ENCODE measurements around the gene HS2ST1.

The HS2ST1 gene

DNA sequence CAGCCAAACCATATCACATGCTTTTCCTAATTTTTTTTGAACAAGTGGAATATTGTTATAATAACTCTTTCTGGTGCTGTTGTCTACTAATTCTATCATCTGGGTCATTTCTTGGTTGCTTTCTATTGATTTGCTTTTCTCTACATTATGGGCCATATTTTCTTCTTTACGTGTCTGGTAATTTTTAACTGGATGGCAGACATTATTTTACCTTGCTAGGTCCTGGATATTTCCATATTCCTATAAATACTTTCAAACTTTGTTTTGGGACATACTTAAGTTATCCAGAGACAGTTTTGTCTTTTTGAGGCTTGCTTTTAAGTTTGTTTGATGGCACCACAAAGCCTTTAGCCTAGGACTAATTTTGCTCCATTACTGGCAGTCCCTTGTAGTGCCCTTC lies 11.3 kb downstream of the HS2ST1 start:
- H3K27ac ChIP-seq (ENCODE audit: low read length): no peak overlapping the region
- no peaks in the 10 kb centered on the region for H3K36me3 ChIP-seq (ENCODE audit: control insufficient read depth, insufficient read depth, low read length)
- no peaks in the 10 kb centered on the region for H3K27me3 ChIP-seq (ENCODE audit: control insufficient read depth, insufficient read depth, low read length)
- H3K9me3 ChIP-seq (ENCODE audit: control insufficient read depth, insufficient read depth, low read length): peaks cover 4% of the 10 kb centered on the region
- WGBS (ENCODE audit: insufficient coverage, insufficient read length): no CpG with 5 or more reads among the region's 1 CpG
- DNase-seq (ENCODE audit: low read depth, low spot score): no peak
- H3K4me1 ChIP-seq (ENCODE audit: control insufficient read depth, insufficient read depth, low read length): no peaks in the 10 kb centered on the region
- no peak overlapping the region for H3K4me3 ChIP-seq (ENCODE audit: low read length)

DNA sequence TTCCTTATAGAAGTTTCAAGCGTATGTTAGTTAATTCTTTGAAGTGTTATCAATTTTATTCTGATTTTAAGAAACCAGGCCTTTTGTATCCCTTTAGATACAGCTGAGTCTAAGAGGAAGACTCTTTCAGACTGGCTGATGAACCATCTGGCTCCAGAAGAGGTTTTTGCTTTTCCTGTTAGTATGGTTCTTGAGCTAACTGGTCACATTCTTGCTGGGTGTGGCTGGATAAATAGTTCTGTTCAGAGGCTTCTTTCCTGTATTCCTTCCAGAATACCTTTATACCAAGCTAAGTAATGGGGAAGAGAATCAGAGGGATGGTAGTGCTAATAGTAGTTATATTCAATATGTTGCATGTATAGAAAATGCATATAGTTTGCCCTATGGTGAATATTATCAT lies 12.4 kb downstream of the HS2ST1 start:
- H3K27me3 ChIP-seq (ENCODE audit: control insufficient read depth, insufficient read depth, low read length): no peaks in the 10 kb centered on the region
- no peaks in the 10 kb centered on the region; the same call in 1 of the 2 replicates for H3K4me1 ChIP-seq (ENCODE audit: control insufficient read depth, insufficient read depth, low read length)
- no peak overlapping the region for H3K27ac ChIP-seq (ENCODE audit: low read length)
- peaks cover 4% of the 10 kb centered on the region for H3K9me3 ChIP-seq (ENCODE audit: control insufficient read depth, insufficient read depth, low read length)
- WGBS (ENCODE audit: insufficient coverage, insufficient read length): no CpG with 5 or more reads among the region's 1 CpG
- H3K4me3 ChIP-seq (ENCODE audit: low read length): no peak overlapping the region
- no peak for DNase-seq (ENCODE audit: low read depth, low spot score)
- no peaks in the 10 kb centered on the region for H3K36me3 ChIP-seq (ENCODE audit: control insufficient read depth, insufficient read depth, low read length)

DNA sequence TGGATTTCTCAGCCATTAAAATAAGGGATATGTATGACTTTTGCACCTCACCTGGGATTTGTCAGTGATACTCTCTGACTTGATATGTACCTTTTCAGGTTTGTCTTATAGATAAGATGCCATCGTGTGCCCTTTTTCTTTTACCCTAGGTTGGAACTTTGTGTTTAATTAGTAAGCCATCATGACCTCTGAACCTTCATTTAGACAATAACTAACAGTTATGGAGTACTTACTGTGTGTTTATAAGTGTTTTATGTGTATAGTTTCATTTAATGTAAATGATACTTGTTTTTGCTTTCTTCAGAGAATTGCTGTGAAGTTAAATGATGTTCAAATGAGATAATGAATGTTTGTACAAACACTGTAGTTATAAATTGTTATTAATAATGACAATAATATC lies 14.4 kb downstream of the HS2ST1 start:
- peaks cover 4% of the 10 kb centered on the region; the same call in 1 of the 2 replicates for H3K9me3 ChIP-seq (ENCODE audit: control insufficient read depth, insufficient read depth, low read length)
- no peaks in the 10 kb centered on the region for H3K36me3 ChIP-seq (ENCODE audit: control insufficient read depth, insufficient read depth, low read length)
- H3K27me3 ChIP-seq (ENCODE audit: control insufficient read depth, insufficient read depth, low read length): no peaks in the 10 kb centered on the region
- H3K4me3 ChIP-seq (ENCODE audit: low read length): no peak overlapping the region
- H3K4me1 ChIP-seq (ENCODE audit: control insufficient read depth, insufficient read depth, low read length): no peaks in the 10 kb centered on the region; the same call in 1 of the 2 replicates
- WGBS (ENCODE audit: insufficient coverage, insufficient read length): no CpG with 5 or more reads among the region's 1 CpG
- no peak overlapping the region for H3K27ac ChIP-seq (ENCODE audit: low read length)
- DNase-seq (ENCODE audit: low read depth, low spot score): no peak

DNA sequence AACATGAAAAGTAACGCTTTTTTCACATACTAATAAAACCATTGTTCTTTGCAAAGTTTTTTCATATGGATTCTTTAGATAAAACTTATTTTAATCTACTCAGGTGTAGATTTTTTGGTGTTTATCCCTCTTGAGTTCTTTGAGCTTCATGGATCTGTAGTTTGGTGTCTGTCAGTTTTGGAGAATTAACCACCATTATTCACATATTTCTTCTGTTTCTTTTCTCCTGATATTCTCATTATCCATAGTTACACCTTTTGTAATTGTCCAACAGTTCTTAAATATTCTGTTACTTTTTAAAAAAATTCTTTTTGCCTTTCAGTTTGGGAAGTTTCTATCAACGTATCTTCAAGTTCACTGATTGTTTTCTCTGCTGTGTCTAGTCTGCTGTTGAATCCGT lies 18.6 kb downstream of the HS2ST1 start:
- DNase-seq (ENCODE audit: low read depth, low spot score): no peak
- no peak overlapping the region for H3K4me3 ChIP-seq (ENCODE audit: low read length)
- H3K27ac ChIP-seq (ENCODE audit: low read length): no peak overlapping the region
- WGBS (ENCODE audit: insufficient coverage, insufficient read length): no CpG with 5 or more reads among the region's 3 CpGs
- no peaks in the 10 kb centered on the region for H3K36me3 ChIP-seq (ENCODE audit: control insufficient read depth, insufficient read depth, low read length)
- no peaks in the 10 kb centered on the region for H3K27me3 ChIP-seq (ENCODE audit: control insufficient read depth, insufficient read depth, low read length)
- peaks cover 1% of the 10 kb centered on the region; the same call in 1 of the 2 replicates for H3K4me1 ChIP-seq (ENCODE audit: control insufficient read depth, insufficient read depth, low read length)
- H3K9me3 ChIP-seq (ENCODE audit: control insufficient read depth, insufficient read depth, low read length): no peaks in the 10 kb centered on the region

DNA sequence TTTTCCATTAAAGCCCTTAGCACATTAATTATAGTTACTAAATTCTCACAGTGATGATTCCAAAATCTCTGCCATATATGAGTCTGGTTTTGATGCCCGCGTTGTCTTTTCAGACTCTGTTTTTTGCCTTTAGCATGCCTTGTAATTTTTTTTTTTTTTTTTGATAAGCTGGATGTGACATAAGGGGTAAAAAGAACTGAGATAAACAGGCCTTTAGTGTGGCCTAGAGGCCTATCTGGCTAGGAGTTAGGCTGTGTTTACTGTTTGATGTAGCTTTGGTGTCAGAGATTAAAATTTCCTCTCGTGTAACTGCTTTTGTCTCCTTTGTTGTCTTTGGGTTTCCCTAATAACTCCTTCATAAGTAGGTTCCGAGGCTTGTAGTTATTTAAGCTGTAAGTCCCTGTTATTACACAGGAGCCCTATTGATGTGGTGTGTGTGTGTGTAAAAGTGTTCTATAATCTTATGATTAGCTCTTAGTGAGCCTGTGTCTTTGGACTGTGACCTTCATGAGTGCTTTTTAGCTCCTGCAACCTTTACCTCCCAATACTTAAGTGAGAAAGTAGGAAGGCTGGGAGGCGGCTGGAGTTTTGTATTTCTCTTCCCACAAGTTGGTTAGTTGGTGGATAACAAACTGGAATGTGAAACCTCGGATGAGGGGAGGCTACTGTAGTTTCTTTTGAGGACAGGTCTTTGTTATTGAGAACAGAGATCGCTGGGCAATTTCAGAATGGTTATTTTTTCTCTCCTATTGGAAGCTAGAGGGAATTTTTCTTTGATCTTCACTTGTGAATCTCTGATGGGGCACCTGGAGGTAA lies 19.3 kb downstream of the HS2ST1 start:
- H3K9me3 ChIP-seq (ENCODE audit: control insufficient read depth, insufficient read depth, low read length): no peaks in the 10 kb centered on the region
- H3K27me3 ChIP-seq (ENCODE audit: control insufficient read depth, insufficient read depth, low read length): no peaks in the 10 kb centered on the region
- peaks cover 1% of the 10 kb centered on the region; the same call in 1 of the 2 replicates for H3K4me1 ChIP-seq (ENCODE audit: control insufficient read depth, insufficient read depth, low read length)
- peak overlapping the region; percentile 57 for H3K27ac ChIP-seq (ENCODE audit: low read length)
- no peaks in the 10 kb centered on the region for H3K36me3 ChIP-seq (ENCODE audit: control insufficient read depth, insufficient read depth, low read length)
- no peak overlapping the region for H3K4me3 ChIP-seq (ENCODE audit: low read length)
- DNase-seq (ENCODE audit: low read depth, low spot score): no peak
- WGBS (ENCODE audit: insufficient coverage, insufficient read length): no CpG with 5 or more reads among the region's 7 CpGs

DNA sequence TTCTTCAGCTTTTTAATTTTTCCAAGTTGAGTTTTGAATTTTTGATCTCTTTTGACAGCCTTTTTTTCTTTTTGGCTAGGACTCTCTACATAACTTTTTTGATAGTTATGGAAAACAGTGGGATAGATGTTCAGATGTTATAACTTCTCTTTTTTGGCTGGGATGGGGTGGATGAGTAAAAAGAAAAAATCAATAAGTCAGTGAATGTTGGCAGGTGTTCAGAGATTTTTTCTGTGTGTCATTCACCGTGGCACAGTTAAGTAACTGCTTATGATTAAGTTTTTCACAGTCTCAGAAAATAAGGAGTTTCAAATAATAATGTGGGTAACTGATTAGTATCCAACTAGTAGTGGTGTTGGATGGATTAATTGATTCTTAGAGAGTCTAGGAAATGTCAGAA lies 24.0 kb downstream of the HS2ST1 start:
- WGBS (ENCODE audit: insufficient coverage, insufficient read length): no CpG with 5 or more reads among the region's 1 CpG
- DNase-seq (ENCODE audit: low read depth, low spot score): no peak
- no peaks in the 10 kb centered on the region for H3K9me3 ChIP-seq (ENCODE audit: control insufficient read depth, insufficient read depth, low read length)
- H3K4me3 ChIP-seq (ENCODE audit: low read length): no peak overlapping the region
- H3K4me1 ChIP-seq (ENCODE audit: control insufficient read depth, insufficient read depth, low read length): 0 out of 2 replicates have a peak, but pooled peaks cover 1% of the 10 kb centered on the region
- no peaks in the 10 kb centered on the region for H3K27me3 ChIP-seq (ENCODE audit: control insufficient read depth, insufficient read depth, low read length)
- H3K27ac ChIP-seq (ENCODE audit: low read length): no peak overlapping the region
- H3K36me3 ChIP-seq (ENCODE audit: control insufficient read depth, insufficient read depth, low read length): no peaks in the 10 kb centered on the region

DNA sequence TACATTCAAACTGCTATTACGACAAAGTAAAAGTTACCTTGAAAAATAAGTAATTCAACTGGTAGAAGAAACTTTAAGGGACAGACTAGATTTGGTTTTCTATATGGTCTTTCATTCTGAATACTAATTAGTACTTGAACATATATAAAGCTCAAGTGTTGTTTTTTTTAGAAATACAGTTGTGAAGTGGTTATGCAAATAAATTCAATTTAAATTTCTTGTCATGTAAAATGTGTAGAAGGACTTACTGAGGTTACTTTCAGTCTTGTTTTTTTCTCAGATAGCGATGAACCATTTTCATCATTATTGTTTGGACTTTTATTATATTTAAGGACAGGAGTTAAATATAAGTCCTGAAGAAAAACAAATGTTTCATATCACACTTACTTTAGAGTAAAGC lies 24.4 kb downstream of the HS2ST1 start:
- H3K4me1 ChIP-seq (ENCODE audit: control insufficient read depth, insufficient read depth, low read length): 0 out of 2 replicates have a peak, but pooled peaks cover 1% of the 10 kb centered on the region
- H3K4me3 ChIP-seq (ENCODE audit: low read length): no peak overlapping the region
- H3K9me3 ChIP-seq (ENCODE audit: control insufficient read depth, insufficient read depth, low read length): no peaks in the 10 kb centered on the region
- H3K27me3 ChIP-seq (ENCODE audit: control insufficient read depth, insufficient read depth, low read length): no peaks in the 10 kb centered on the region
- DNase-seq (ENCODE audit: low read depth, low spot score): no peak
- no peaks in the 10 kb centered on the region for H3K36me3 ChIP-seq (ENCODE audit: control insufficient read depth, insufficient read depth, low read length)
- no peak overlapping the region for H3K27ac ChIP-seq (ENCODE audit: low read length)
- WGBS (ENCODE audit: insufficient coverage, insufficient read length): no CpG with 5 or more reads among the region's 2 CpGs

DNA sequence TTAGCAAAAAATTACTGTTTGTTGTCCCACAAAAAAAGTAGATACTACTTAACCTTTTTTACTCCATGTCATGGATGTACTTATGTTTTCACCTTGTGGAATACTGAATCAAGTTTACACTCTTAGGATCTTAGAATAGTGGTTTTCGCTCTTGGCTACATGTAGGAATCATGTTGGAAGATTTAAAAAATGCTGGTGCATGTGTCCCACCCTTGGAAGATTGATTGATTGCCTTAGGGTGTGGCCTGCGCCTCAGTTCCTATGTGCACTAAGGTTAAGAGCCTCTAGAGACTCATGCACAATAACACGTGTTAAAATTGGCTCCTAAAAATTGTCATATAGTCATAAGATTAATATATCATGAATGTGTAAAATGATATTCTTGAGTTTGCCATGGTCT lies 25.0 kb downstream of the HS2ST1 start:
- no peak for DNase-seq (ENCODE audit: low read depth, low spot score)
- H3K36me3 ChIP-seq (ENCODE audit: control insufficient read depth, insufficient read depth, low read length): no peaks in the 10 kb centered on the region
- no peaks in the 10 kb centered on the region for H3K9me3 ChIP-seq (ENCODE audit: control insufficient read depth, insufficient read depth, low read length)
- no peaks in the 10 kb centered on the region for H3K27me3 ChIP-seq (ENCODE audit: control insufficient read depth, insufficient read depth, low read length)
- no peak overlapping the region for H3K4me3 ChIP-seq (ENCODE audit: low read length)
- no CpG with 5 or more reads among the region's 3 CpGs for WGBS (ENCODE audit: insufficient coverage, insufficient read length)
- H3K4me1 ChIP-seq (ENCODE audit: control insufficient read depth, insufficient read depth, low read length): 0 out of 2 replicates have a peak, but pooled peaks cover under 1% of the 10 kb centered on the region
- no peak overlapping the region for H3K27ac ChIP-seq (ENCODE audit: low read length)

DNA sequence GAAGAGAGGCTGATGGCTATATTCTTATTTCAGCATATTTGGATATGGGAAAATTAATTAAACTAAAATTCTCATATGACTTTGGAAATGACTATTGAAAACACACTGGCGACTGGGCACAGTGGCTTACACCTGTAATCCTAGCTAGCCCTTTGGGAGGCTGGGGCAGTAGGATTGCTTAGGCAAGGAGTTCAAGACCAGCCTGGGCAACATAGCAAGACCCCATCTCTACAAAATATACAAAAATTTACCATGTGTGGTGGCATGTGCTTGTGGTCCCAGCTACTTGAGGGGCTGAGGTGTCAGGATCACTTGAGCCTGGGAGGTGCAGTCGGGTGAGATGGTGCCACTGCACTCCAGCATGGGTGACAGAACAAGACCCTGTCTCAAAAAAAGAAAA lies 26.2 kb downstream of the HS2ST1 start:
- Histone ChIP-seq H3K9me3 (ENCODE audit: control insufficient read depth, insufficient read depth, low read length) (no peaks in the 10 kb centered on the region), H3K4me1 (ENCODE audit: control insufficient read depth, insufficient read depth, low read length) (no peaks in the 10 kb centered on the region), H3K27me3 (ENCODE audit: control insufficient read depth, insufficient read depth, low read length) (no peaks in the 10 kb centered on the region), H3K27ac (ENCODE audit: low read length) (no peak overlapping the region), H3K36me3 (ENCODE audit: control insufficient read depth, insufficient read depth, low read length) (no peaks in the 10 kb centered on the region), H3K4me3 (ENCODE audit: low read length) (no peak overlapping the region)
- DNase-seq (ENCODE audit: low read depth, low spot score): no peak
- no CpG with 5 or more reads among the region's 2 CpGs for WGBS (ENCODE audit: insufficient coverage, insufficient read length)

DNA sequence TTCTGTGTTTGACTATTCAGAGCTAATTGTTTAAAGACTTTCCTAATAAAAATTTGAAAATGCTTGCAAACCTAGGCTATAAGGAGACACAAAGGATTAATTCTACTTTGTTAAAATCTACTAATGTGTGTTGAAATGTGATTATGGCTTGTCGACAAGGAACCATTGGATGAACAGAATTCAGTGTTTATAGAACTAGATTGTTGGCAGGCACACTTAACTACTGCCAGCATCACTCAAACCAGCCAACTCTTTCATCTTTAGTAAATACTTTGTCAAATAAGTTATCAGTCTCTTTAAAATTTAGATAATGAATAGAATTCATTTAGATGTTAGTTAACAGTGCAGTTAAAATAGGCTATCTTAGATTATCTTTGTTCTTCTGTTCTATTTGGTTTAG lies 27.6 kb downstream of the HS2ST1 start:
- WGBS (ENCODE audit: insufficient coverage, insufficient read length): no CpG with 5 or more reads among the region's 1 CpG
- Histone ChIP-seq H3K27me3 (ENCODE audit: control insufficient read depth, insufficient read depth, low read length) (no peaks in the 10 kb centered on the region), H3K4me3 (ENCODE audit: low read length) (no peak overlapping the region), H3K27ac (ENCODE audit: low read length) (no peak overlapping the region), H3K4me1 (ENCODE audit: control insufficient read depth, insufficient read depth, low read length) (no peaks in the 10 kb centered on the region), H3K9me3 (ENCODE audit: control insufficient read depth, insufficient read depth, low read length) (no peaks in the 10 kb centered on the region), H3K36me3 (ENCODE audit: control insufficient read depth, insufficient read depth, low read length) (no peaks in the 10 kb centered on the region)
- DNase-seq (ENCODE audit: low read depth, low spot score): no peak

DNA sequence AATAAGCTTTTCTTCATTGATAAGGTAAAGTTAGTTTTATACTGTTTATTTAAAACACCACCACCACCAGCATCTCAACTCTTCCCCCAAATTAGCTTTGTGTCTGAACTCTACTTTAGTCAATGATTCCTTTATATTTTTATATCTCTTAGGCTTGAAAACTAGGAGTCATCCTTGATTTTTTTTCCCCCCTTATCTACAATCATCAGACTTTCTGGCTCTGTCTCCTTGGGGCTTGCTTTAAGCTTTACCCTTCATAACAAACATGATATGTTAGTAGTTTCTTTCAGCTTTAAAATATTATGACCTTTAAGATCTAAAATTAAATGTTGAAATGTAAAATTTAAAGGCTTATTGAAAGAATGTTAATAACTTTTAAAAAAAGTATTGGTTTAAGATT lies 28.3 kb downstream of the HS2ST1 start:
- no peak for DNase-seq (ENCODE audit: low read depth, low spot score)
- Histone ChIP-seq H3K9me3 (ENCODE audit: control insufficient read depth, insufficient read depth, low read length) (no peaks in the 10 kb centered on the region), H3K36me3 (ENCODE audit: control insufficient read depth, insufficient read depth, low read length) (no peaks in the 10 kb centered on the region), H3K27ac (ENCODE audit: low read length) (no peak overlapping the region), H3K4me3 (ENCODE audit: low read length) (no peak overlapping the region), H3K27me3 (ENCODE audit: control insufficient read depth, insufficient read depth, low read length) (no peaks in the 10 kb centered on the region), H3K4me1 (ENCODE audit: control insufficient read depth, insufficient read depth, low read length) (no peaks in the 10 kb centered on the region)
